Measurements from ENCODE around the gene FUNDC1.

FUNDC1 gene

GRCh38 chrX:44507292-44507691 lies 35.4 kb downstream of the FUNDC1 start:
- no peaks in the 10 kb centered on the region for H3K9me3 ChIP-seq (ENCODE audit: control insufficient read depth, insufficient read depth, low read length)
- H3K27ac ChIP-seq (ENCODE audit: low read depth, low read length), result no peak overlapping the region
- no peaks in the 10 kb centered on the region for H3K9me2 ChIP-seq (replicated peaks; ENCODE audit: control insufficient read depth, low read length)
- H3K4me1 ChIP-seq (ENCODE audit: control insufficient read depth, low read length), result peaks cover 12% of the 10 kb centered on the region
- no peaks in the 10 kb centered on the region for H3K36me3 ChIP-seq (ENCODE audit: control insufficient read depth, low read length)
- H3K4me2 ChIP-seq (ENCODE audit: low read length), result no peak overlapping the region
- TF ChIP-seq EZH2phosphoT487 (IDR thresholded peaks at IDR 0.05; ENCODE audit: borderline replicate concordance, low read length), result no peak
- no peak for TF ChIP-seq CTCF (IDR thresholded peaks at IDR 0.05; ENCODE audit: low read depth, low read length, poor library complexity, severe bottlenecking)
- H3K27me3 ChIP-seq (ENCODE audit: control insufficient read depth, low read length), result no peaks in the 10 kb centered on the region
- no peaks in the 10 kb centered on the region for H4K20me1 ChIP-seq (ENCODE audit: control insufficient read depth, insufficient read depth, low read depth, low read length)
- H3F3A ChIP-seq (ENCODE audit: control insufficient read depth, insufficient read depth), result no peaks in the 10 kb centered on the region
- H3K79me2 ChIP-seq (ENCODE audit: control insufficient read depth, low read length), result no peaks in the 10 kb centered on the region
- no peak overlapping the region for H3K4me3 ChIP-seq (ENCODE audit: low read length)

GRCh38 chrX:44506678-44507077 lies 36.0 kb downstream of the FUNDC1 start:
- TF ChIP-seq EZH2phosphoT487 (IDR thresholded peaks at IDR 0.05; ENCODE audit: borderline replicate concordance, low read length) (no peak), CTCF (IDR thresholded peaks at IDR 0.05; ENCODE audit: low read depth, low read length, poor library complexity, severe bottlenecking) (no peak)
- Histone ChIP-seq H3K79me2 (ENCODE audit: control insufficient read depth, low read length) (no peaks in the 10 kb centered on the region), H3K4me1 (ENCODE audit: control insufficient read depth, low read length) (peaks cover 12% of the 10 kb centered on the region), H3K9me3 (ENCODE audit: control insufficient read depth, insufficient read depth, low read length) (no peaks in the 10 kb centered on the region), H3K4me2 (ENCODE audit: low read length) (no peak overlapping the region), H3K27me3 (ENCODE audit: control insufficient read depth, low read length) (no peaks in the 10 kb centered on the region), H3K36me3 (ENCODE audit: control insufficient read depth, low read length) (no peaks in the 10 kb centered on the region), H3F3A (ENCODE audit: control insufficient read depth, insufficient read depth) (no peaks in the 10 kb centered on the region), H3K27ac (ENCODE audit: low read depth, low read length) (no peak overlapping the region), H4K20me1 (ENCODE audit: control insufficient read depth, insufficient read depth, low read depth, low read length) (no peaks in the 10 kb centered on the region), H3K4me3 (ENCODE audit: low read length) (no peak overlapping the region), H3K9me2 (replicated peaks; ENCODE audit: control insufficient read depth, low read length) (no peaks in the 10 kb centered on the region)

GRCh38 chrX:44503560-44503959 lies 39.1 kb downstream of the FUNDC1 start:
- TF ChIP-seq EZH2phosphoT487 (IDR thresholded peaks at IDR 0.05; ENCODE audit: borderline replicate concordance, low read length) (no peak), CTCF (IDR thresholded peaks at IDR 0.05; ENCODE audit: low read depth, low read length, poor library complexity, severe bottlenecking) (no peak)
- Histone ChIP-seq H3K9me3 (ENCODE audit: control insufficient read depth, insufficient read depth, low read length) (no peaks in the 10 kb centered on the region), H3K27ac (ENCODE audit: low read depth, low read length) (no peak overlapping the region), H4K20me1 (ENCODE audit: control insufficient read depth, insufficient read depth, low read depth, low read length) (no peaks in the 10 kb centered on the region), H3F3A (ENCODE audit: control insufficient read depth, insufficient read depth) (no peaks in the 10 kb centered on the region), H3K36me3 (ENCODE audit: control insufficient read depth, low read length) (no peaks in the 10 kb centered on the region), H3K27me3 (ENCODE audit: control insufficient read depth, low read length) (no peaks in the 10 kb centered on the region), H3K4me1 (ENCODE audit: control insufficient read depth, low read length) (peaks cover 28% of the 10 kb centered on the region), H3K4me2 (ENCODE audit: low read length) (peak overlapping the region; percentile 31; the same call in 1 of the 2 replicates), H3K4me3 (ENCODE audit: low read length) (no peak overlapping the region), H3K9me2 (replicated peaks; ENCODE audit: control insufficient read depth, low read length) (no peaks in the 10 kb centered on the region), H3K79me2 (ENCODE audit: control insufficient read depth, low read length) (no peaks in the 10 kb centered on the region)

- no peak overlapping the region for H3K4me2 ChIP-seq (ENCODE audit: low read length)
- no peaks in the 10 kb centered on the region for H3K27me3 ChIP-seq (ENCODE audit: control insufficient read depth, low read length)
- no peaks in the 10 kb centered on the region for H3K9me3 ChIP-seq (ENCODE audit: control insufficient read depth, insufficient read depth, low read length)
- H3K36me3 ChIP-seq (ENCODE audit: control insufficient read depth, low read length), result no peaks in the 10 kb centered on the region
- no peak overlapping the region for H3K27ac ChIP-seq (ENCODE audit: low read depth, low read length)
- H3K79me2 ChIP-seq (ENCODE audit: control insufficient read depth, low read length), result no peaks in the 10 kb centered on the region
- TF ChIP-seq CTCF (IDR thresholded peaks at IDR 0.05; ENCODE audit: low read depth, low read length, poor library complexity, severe bottlenecking), result no peak
- TF ChIP-seq EZH2phosphoT487 (IDR thresholded peaks at IDR 0.05; ENCODE audit: borderline replicate concordance, low read length), result no peak
- no peak overlapping the region for H3K4me3 ChIP-seq (ENCODE audit: low read length)
- peaks cover 19% of the 10 kb centered on the region for H3K4me1 ChIP-seq (ENCODE audit: control insufficient read depth, low read length)
- no peaks in the 10 kb centered on the region for H3K9me2 ChIP-seq (replicated peaks; ENCODE audit: control insufficient read depth, low read length)
- no peaks in the 10 kb centered on the region for H3F3A ChIP-seq (ENCODE audit: control insufficient read depth, insufficient read depth)
- no peaks in the 10 kb centered on the region for H4K20me1 ChIP-seq (ENCODE audit: control insufficient read depth, insufficient read depth, low read depth, low read length)
These were observed 47.6 kb downstream of the FUNDC1 start for GRCh38 chrX:44495091-44495490.
